Heart right ventricle (tissue), 16 donors: ENCODE results near the gene RAB40A. TPM values are rescaled to one million over a fixed set of nuclear protein-coding genes. Genes with fewer than 3 reads are reported as not detected.

ENCODE experiments used
- ATAC-seq, 8 donors: fragments of 200-7000 bp; cut with Tn5 transposase; one replicate each; pipeline ENCODE4 v1.9.1; 2020; ENCODE audit warnings: mild to moderate bottlenecking in 8 of 8, moderate library complexity in 8 of 8, moderate number of reproducible peaks in 1 of 8
- DNase-seq, 2 donors: peaks; one replicate each; pipeline ENCODE4 v3.0.0-alpha.2; 2020
- H3K27ac ChIP-seq, 10 donors: fragments of 200-600 bp; sonication (generic) in 2 of 10; one replicate each; pipeline versions ENCODE4 v1.5.0 to v1.8.0; 2020 to 2022; ENCODE audit warnings: mild to moderate bottlenecking in 3 of 10
- H3K27me3 ChIP-seq, 7 donors: fragments of 200-600 bp; one replicate each; pipeline ENCODE4 v1.8.0; 2021 to 2022; ENCODE audit warnings: mild to moderate bottlenecking in 2 of 7
- H3K36me3 ChIP-seq, 9 donors: fragments of 200-600 bp; sonication (generic) in 1 of 9; one replicate each; pipeline versions ENCODE4 v1.5.0 to v1.8.0; 2020 to 2022; ENCODE audit warnings: mild to moderate bottlenecking in 2 of 9
- H3K4me1 ChIP-seq, 9 donors: fragments of 200-600 bp; sonication (generic) in 1 of 9; one replicate each; pipeline versions ENCODE4 v1.5.0 to v1.8.0; 2020 to 2022; ENCODE audit warnings: mild to moderate bottlenecking in 4 of 9
- H3K4me3 ChIP-seq, 10 donors: fragments of 200-600 bp; sonication (generic) in 2 of 10; one replicate each; pipeline versions ENCODE4 v1.5.0 to v1.8.0; 2020 to 2022; ENCODE audit warnings: mild to moderate bottlenecking in 7 of 10, moderate library complexity in 2 of 10
- H3K9me3 ChIP-seq, 11 donors: fragments of 200-600 bp in 10 of 11; sonication (generic) in 2 of 11; one replicate each; pipeline versions ENCODE4 v1.5.0 to v1.8.0; 2013 to 2022; ENCODE audit warnings: mild to moderate bottlenecking in 2 of 11, control low read depth in 1 of 11, moderate library complexity in 1 of 11
- WGBS, 2 donors: extraction: QIAGEN DNeasy Blood & Tissue Kit; methylation state at CpG; one replicate each; pipeline ENCODE4 v1.1.7; 2013; ENCODE audit warnings: inconsistent platforms in 1 of 2; 5-methylcytosine and 5-hydroxymethylcytosine counted together
- intact Hi-C, 10 donors: fragments of 100-400 bp; cut with DNase I; formaldehyde crosslinking; loops; one replicate each; pipeline versions ENCODE4 v1.11.1 to v1.14.2; 2022
- polyA plus RNA-seq, 2 donors: library from polyadenylated mRNA; stranded (reverse); fragments of 200-250 nt; gene quantifications; one replicate each; pipeline ENCODE4 v1.2.3, GENCODE V29; 2013
- total RNA-seq, 10 donors: library from RNA; stranded (reverse); fragmentation: NEBNext Ultra II Directional in 3 of 10; extraction: Animal tissue kit (Norgen Biotek cat#: 25700) in 3 of 10; gene quantifications; one replicate each; pipeline versions ENCODE4 v1.2.1 to v1.2.4, GENCODE V29; 2021 to 2023
- TF ChIP-seq, protein P1 (sequence below), 9 donors: fragments of 200-600 bp; sonication (generic) in 2 of 9; IDR thresholded peaks; one replicate each; pipeline versions ENCODE4 v1.5.0 to v1.8.0; 2021 to 2022; ENCODE audit warnings: antibody characterized with exemption in 9 of 9, mild to moderate bottlenecking in 5 of 9, moderate library complexity in 1 of 9
- donor health status: Arrhythmogenic right ventricular cardiomyopathy.
- donor health status: ischemic (EF 13 %, LVEDD 7.1; RV severe dilation, severe dysfunction).
- donor health status: healthy with polysubstance abuse.
- donor health status: DM: no; HTN: yes; CAD: no.
- donor health status: DM: no; HTN: no; CAD: no.
- donor health status: ischemic (EF 25% LVEDD 6.9; RV normal size, moderate dysfunction).
- donor health status: ischemic (EF 25% LVEDD 5.7; RV mildly dilated, moderate dysfunction).
- donor health status: healthy.
- donor health status: DM: yes; HTN: yes; CAD: no.
- donor health status: Ischemic cardiomyopathy.
- donor health status: ischemic (EF 35%, LVEDD 5.7; RV mildly dilated, moderate dysfunction).
- donor health status: nonischemic (EF 11% LVEDD 7.7; RV severe dilation, severe dysfunction).
- donor health status: DM: yes; HTN: yes; CAD: no.
- donor health status: PGD.
- donor health status: ischemic (EF 29% LVEDD 5.4; RV normal size, mild dysfunction).
- donor health status: nonischemic (EF 23%, LVEDD 6.1; RV moderate dilation, normal function).

The RAB40A gene
- total and polyA plus RNA-seq, 12 donors: 0.04 to 0.44 (median 0.26) TPM; not detected in 4

DNA sequence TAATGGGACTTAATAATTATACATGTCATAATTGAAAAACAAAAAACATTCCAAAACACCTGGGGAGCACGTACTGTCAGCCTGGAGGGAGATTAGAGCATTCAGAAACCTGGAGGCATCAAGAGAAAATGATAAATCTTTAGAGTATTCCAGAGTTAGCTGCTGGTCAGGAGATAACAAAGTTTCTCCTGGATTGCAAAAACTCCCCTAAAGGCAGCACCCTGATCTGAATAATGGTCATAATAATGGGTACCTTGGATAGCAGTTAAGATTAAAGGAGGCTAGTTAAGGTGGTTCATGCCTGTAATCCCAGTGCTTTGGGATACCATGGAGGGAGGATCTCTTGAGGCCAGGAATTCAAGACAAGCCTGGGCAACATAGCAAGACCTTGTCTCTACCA lies 15.9 kb upstream of the RAB40A start:
- no peak overlapping the region for H3K4me3 ChIP-seq
- intact Hi-C loops: loop anchor here in 7 of 10 donors (2.0 to 10.0 kb wide), 8 partner anchors 90 to 290 kb away; partner anchors contain the start of genes MORF4L2 (in 1 of the 7), PLP1 (in 1 of the 7) and TCEAL1 (in 1 of the 7)
- TF ChIP-seq, protein P1, sequence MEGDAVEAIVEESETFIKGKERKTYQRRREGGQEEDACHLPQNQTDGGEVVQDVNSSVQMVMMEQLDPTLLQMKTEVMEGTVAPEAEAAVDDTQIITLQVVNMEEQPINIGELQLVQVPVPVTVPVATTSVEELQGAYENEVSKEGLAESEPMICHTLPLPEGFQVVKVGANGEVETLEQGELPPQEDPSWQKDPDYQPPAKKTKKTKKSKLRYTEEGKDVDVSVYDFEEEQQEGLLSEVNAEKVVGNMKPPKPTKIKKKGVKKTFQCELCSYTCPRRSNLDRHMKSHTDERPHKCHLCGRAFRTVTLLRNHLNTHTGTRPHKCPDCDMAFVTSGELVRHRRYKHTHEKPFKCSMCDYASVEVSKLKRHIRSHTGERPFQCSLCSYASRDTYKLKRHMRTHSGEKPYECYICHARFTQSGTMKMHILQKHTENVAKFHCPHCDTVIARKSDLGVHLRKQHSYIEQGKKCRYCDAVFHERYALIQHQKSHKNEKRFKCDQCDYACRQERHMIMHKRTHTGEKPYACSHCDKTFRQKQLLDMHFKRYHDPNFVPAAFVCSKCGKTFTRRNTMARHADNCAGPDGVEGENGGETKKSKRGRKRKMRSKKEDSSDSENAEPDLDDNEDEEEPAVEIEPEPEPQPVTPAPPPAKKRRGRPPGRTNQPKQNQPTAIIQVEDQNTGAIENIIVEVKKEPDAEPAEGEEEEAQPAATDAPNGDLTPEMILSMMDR (IDR thresholded peaks at IDR 0.05): no peak
- no peak for ATAC-seq
- DNase-seq: no peak
- no peaks in the 10 kb centered on the region for H3K9me3 ChIP-seq
- peaks cover 0 to 25% (median 0%) of the 10 kb centered on the region in 7 donors for H3K27me3 ChIP-seq
- H3K36me3 ChIP-seq: no peaks in the 10 kb centered on the region
- WGBS, 2 donors: 88 to 94% methylated on average over 1 of the region's 1 CpG
- no peaks in the 10 kb centered on the region for H3K4me1 ChIP-seq
- no peak overlapping the region for H3K27ac ChIP-seq

DNA sequence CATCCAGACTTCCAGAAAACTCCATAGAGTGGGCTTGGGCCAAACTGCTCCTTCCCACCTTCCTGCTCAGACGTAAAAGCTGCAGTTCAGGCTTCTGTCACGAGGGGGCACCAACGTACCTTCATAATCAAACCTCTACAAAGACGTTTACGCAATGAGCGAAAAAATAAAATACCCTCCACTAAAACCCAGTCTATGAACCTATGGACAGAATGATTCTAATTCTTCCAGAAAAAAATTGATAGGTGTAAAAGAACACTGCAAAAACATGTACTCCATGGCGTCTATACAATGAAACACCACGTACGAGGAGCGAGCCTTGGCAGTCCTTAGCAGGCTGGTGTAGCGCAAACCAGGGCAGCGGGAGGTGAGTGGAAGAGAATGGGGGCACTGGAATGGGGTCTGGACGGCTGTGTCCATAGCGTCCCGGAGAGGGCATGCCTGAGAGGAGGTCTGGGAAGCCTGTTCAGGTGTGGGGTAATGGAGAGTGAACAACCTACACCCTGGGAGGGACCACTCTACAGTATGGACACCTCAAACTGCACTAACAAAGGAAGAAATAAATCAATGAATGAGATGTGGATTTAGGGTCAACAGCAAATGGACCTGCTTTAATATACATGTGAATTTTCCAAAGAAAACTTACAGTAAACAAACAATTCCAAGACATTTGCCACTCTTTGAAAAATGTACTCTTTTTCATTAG lies 14.4 kb upstream of the RAB40A start:
- no peaks in the 10 kb centered on the region for H3K4me1 ChIP-seq
- no peak overlapping the region for H3K27ac ChIP-seq
- 2 to 4% methylated on average over 15 of the region's 15 CpGs for WGBS, 2 donors
- DNase-seq: peak; percentile 56 to 67
- intact Hi-C loops: loop anchor here in 8 of 10 donors (2.0 to 10.0 kb wide), 11 partner anchors 91 to 291 kb away; partner anchors contain the start of genes MORF4L2 (in 2 of the 8), TCEAL1 (in 2 of the 8) and PLP1 (in 1 of the 8)
- H3K27me3 ChIP-seq: peaks cover 0 to 20% (median 0%) of the 10 kb centered on the region in 7 donors
- H3K4me3 ChIP-seq: peak overlapping the region in 9 of 10 donors; percentile 5 to 57 (median 49)
- TF ChIP-seq, protein P1 (IDR thresholded peaks at IDR 0.05): peak; percentile 54 to 87 (median 74)
- ATAC-seq: peak; percentile 71 to 81 (median 75)
- no peaks in the 10 kb centered on the region for H3K36me3 ChIP-seq
- no peaks in the 10 kb centered on the region for H3K9me3 ChIP-seq

- TF ChIP-seq, protein P1 (IDR thresholded peaks at IDR 0.05): no peak
- ATAC-seq (no peak), DNase-seq (no peak)
- Histone ChIP-seq H3K27ac (no peak overlapping the region), H3K36me3 (no peaks in the 10 kb centered on the region), H3K27me3 (peaks cover 0 to 33% (median 0%) of the 10 kb centered on the region in 7 donors), H3K4me3 (no peak overlapping the region), H3K4me1 (no peaks in the 10 kb centered on the region), H3K9me3 (no peaks in the 10 kb centered on the region)
- WGBS, 2 donors: 80 to 84% methylated on average over 6 of the region's 6 CpGs
- intact Hi-C loops: loop anchor here in 7 of 10 donors (5.0 to 10.0 kb wide), 9 partner anchors 94 to 294 kb away; partner anchors contain the start of genes MORF4L2 (in 2 of the 7), TCEAL1 (in 2 of the 7) and PLP1 (in 1 of the 7)
Observed at GRCh38 chrX:103531002-103531401, 11.7 kb upstream of the RAB40A start.

DNA sequence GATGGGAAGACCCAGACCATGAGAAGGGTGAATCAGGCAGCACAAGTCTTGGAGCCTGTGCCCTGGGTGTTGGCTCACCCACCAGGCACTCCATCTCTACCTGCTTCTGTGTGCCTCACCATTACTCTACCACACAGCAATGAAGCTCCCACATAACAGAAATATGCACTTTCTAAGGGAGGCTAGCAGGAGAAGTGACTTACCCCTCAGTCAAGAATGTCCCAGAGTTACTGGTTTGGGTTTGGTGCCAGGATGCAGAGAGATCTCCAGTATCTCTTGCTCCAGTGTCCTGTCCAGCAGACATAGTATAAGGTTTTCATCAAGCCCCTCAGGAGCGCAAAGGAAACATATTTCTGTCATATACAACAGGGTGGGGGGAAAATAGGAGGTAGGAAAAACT lies 11.3 kb upstream of the RAB40A start:
- DNase-seq (no peak), ATAC-seq (no peak)
- Histone ChIP-seq H3K27me3 (peaks cover 0 to 35% (median 0%) of the 10 kb centered on the region in 7 donors), H3K36me3 (no peaks in the 10 kb centered on the region), H3K4me1 (no peaks in the 10 kb centered on the region), H3K27ac (no peak overlapping the region), H3K9me3 (no peaks in the 10 kb centered on the region), H3K4me3 (no peak overlapping the region)
- TF ChIP-seq, protein P1 (IDR thresholded peaks at IDR 0.05): no peak
- WGBS, 2 donors: 93 to 95% methylated on average over 1 of the region's 1 CpG
- intact Hi-C loops: loop anchor here in 7 of 10 donors (5.0 to 10.0 kb wide), 9 partner anchors 94 to 294 kb away; partner anchors contain the start of genes MORF4L2 (in 2 of the 7), TCEAL1 (in 2 of the 7) and PLP1 (in 1 of the 7)
